HL-60 (cell line): ENCODE data around the gene RAP1GAP2.
A peak's percentile ranks its signal among the peaks of the same experiment; 100 is the strongest.
"Not testable (repeated sequence)": the region's sequence is repeated elsewhere in the genome, so short reads cannot be mapped to it uniquely, and the experiment has no call there.

Experiments
- DNase-seq, 2 experiments: peaks; one replicate each; pipeline ENCODE4 v3.0.0-alpha.2; 2010 to 2020; ENCODE audit warnings: low read depth in 1 of 2, low spot score in 1 of 2
- H3K27ac ChIP-seq: fragments of 250-450 bp; sonication (Bioruptor Pico); replicated peaks from 2 replicates; pipeline ENCODE4 v1.5.1; 2020; ENCODE audit warnings: mild to moderate bottlenecking, moderate library complexity
- H3K27me3 ChIP-seq: fragments of 250-450 bp; sonication (Bioruptor Pico); 2 replicates; pipeline ENCODE4 v1.5.1; 2021; ENCODE audit warnings: mild to moderate bottlenecking, moderate library complexity; ENCODE audit not compliant: insufficient read depth, poor library complexity, severe bottlenecking
- H3K4me3 ChIP-seq: replicated peaks from 2 replicates; pipeline ENCODE4 v1.5.1; 2011; ENCODE audit warnings: mild to moderate bottlenecking, control low read depth, low read length; ENCODE audit not compliant: insufficient read depth
- CTCF ChIP-seq: IDR thresholded peaks from one replicate; pipeline ENCODE4 v1.5.1; 2011; ENCODE audit warnings: low read length, control low read depth, inconsistent platforms; ENCODE audit not compliant: insufficient read depth
- GABPA ChIP-seq: IDR thresholded peaks from 2 replicates; pipeline ENCODE4 v1.6.1; 2012; ENCODE audit warnings: low read depth
- POLR2AphosphoS5 ChIP-seq: IDR thresholded peaks from 2 replicates; pipeline ENCODE4 v1.6.1; 2012; ENCODE audit warnings: low read depth
- SPI1 ChIP-seq: IDR thresholded peaks from 2 replicates; pipeline ENCODE4 v1.6.1; 2012; ENCODE audit warnings: low read depth, mild to moderate bottlenecking, borderline replicate concordance
- TF ChIP-seq, protein P1 (sequence below): IDR thresholded peaks from 2 replicates; pipeline ENCODE4 v1.6.1; 2012; ENCODE audit warnings: low read depth; ENCODE audit not compliant: insufficient replicate concordance

Gene RAP1GAP2

DNA sequence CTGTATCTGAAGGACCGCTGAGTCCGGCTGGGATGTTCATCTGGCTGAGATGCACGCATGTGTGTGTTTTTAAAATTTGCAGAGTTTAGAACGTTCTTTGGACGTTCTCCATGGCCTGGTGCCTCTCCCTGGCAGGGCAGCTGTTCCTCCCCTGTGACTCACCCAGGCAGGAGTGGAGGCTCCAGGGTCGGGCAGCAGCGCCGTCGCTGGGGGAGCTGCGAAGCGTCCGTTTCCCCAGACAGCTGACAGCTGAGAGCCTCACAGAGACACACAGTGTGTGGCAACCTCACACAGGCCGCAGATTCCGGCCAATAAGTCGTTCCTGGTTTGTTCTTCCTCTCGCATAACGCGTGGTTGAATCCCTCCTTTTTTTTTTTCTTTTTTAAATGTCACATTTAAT lies 186.6 kb downstream of the RAP1GAP2 start:
- no peak overlapping the region for H3K27ac ChIP-seq
- TF ChIP-seq, protein P1, sequence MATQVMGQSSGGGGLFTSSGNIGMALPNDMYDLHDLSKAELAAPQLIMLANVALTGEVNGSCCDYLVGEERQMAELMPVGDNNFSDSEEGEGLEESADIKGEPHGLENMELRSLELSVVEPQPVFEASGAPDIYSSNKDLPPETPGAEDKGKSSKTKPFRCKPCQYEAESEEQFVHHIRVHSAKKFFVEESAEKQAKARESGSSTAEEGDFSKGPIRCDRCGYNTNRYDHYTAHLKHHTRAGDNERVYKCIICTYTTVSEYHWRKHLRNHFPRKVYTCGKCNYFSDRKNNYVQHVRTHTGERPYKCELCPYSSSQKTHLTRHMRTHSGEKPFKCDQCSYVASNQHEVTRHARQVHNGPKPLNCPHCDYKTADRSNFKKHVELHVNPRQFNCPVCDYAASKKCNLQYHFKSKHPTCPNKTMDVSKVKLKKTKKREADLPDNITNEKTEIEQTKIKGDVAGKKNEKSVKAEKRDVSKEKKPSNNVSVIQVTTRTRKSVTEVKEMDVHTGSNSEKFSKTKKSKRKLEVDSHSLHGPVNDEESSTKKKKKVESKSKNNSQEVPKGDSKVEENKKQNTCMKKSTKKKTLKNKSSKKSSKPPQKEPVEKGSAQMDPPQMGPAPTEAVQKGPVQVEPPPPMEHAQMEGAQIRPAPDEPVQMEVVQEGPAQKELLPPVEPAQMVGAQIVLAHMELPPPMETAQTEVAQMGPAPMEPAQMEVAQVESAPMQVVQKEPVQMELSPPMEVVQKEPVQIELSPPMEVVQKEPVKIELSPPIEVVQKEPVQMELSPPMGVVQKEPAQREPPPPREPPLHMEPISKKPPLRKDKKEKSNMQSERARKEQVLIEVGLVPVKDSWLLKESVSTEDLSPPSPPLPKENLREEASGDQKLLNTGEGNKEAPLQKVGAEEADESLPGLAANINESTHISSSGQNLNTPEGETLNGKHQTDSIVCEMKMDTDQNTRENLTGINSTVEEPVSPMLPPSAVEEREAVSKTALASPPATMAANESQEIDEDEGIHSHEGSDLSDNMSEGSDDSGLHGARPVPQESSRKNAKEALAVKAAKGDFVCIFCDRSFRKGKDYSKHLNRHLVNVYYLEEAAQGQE: no peak
- no peak for TF ChIP-seq GABPA
- TF ChIP-seq SPI1: peak; percentile 3; the same call in 1 of the 2 replicates
- no peak for TF ChIP-seq CTCF
- peak; percentile 80 for TF ChIP-seq POLR2AphosphoS5

DNA sequence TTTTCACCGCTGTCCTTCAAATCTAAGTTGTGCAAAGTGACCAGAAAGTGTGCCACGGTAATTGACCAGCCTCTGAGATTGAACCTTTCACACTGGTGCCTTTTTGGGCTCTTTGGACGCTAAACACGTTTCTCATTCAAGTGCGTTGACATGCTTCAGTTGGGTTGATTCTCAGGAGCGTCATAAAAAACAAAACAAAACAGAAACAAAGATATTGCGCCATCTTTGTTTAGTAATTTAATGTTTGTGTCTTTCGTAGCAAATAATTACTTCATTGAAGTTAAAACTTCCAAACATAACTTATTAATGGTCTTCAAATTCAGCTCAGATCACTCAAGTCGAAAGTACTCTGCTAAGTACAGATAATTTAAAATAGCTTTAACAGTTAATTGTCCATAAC lies 187.0 kb downstream of the RAP1GAP2 start:
- no peaks in the 10 kb centered on the region for H3K27me3 ChIP-seq
- H3K27ac ChIP-seq: no peak overlapping the region
- no peak overlapping the region for H3K4me3 ChIP-seq
- TF ChIP-seq POLR2AphosphoS5 (no peak; the same call in 1 of the 2 replicates), CTCF (no peak)
- DNase-seq: no peak

More for the DNA sequence above, 186.6 kb downstream of the RAP1GAP2 start:
- Histone ChIP-seq H3K27me3 (no peaks in the 10 kb centered on the region), H3K4me3 (no peak overlapping the region)
- DNase-seq: peak; percentile 63 to 89

GRCh38 chr17:2985318-2985717 lies 189.1 kb downstream of the RAP1GAP2 start:
- H3K27me3 ChIP-seq: no peaks in the 10 kb centered on the region
- H3K4me3 ChIP-seq: no peak overlapping the region
- DNase-seq: no peak
- H3K27ac ChIP-seq: no peak overlapping the region
- TF ChIP-seq SPI1 (no peak), POLR2AphosphoS5 (no peak)

DNA sequence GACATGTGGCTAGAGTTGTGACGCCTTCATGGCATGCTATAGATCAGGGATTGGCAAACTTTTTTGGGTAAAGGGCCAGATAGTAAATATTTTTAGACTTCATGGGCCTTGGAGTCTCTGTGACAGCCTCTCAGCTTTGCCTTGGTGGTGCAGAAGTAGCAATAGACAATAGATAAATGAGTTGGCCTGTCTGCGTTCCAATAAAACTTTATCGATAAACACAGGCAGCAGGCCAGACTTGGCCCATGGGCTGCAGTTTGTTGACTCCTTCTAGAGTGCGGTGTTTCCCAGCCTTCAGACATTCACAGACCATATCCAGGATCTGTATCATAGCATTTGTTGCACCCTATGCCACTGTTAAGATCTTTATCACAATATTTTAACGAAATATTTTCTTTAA lies 190.7 kb downstream of the RAP1GAP2 start:
- DNase-seq: no peak
- Histone ChIP-seq H3K4me3 (no peak overlapping the region), H3K27ac (no peak overlapping the region), H3K27me3 (no peaks in the 10 kb centered on the region)
- TF ChIP-seq, protein P1: no peak
- TF ChIP-seq POLR2AphosphoS5: no peak
- no peak for TF ChIP-seq GABPA
- TF ChIP-seq CTCF: no peak
- TF ChIP-seq SPI1: no peak

GRCh38 chr17:2989396-2989795 lies 193.2 kb downstream of the RAP1GAP2 start:
- not testable (repeated sequence) for DNase-seq, H3K4me3 ChIP-seq, H3K27me3 ChIP-seq, H3K27ac ChIP-seq
